Measurements from ENCODE around the gene PAPSS1.
"Not testable (repeated sequence)": the region's sequence is repeated elsewhere in the genome, so short reads cannot be mapped to it uniquely, and the experiment has no call there.

Gene PAPSS1

DNA sequence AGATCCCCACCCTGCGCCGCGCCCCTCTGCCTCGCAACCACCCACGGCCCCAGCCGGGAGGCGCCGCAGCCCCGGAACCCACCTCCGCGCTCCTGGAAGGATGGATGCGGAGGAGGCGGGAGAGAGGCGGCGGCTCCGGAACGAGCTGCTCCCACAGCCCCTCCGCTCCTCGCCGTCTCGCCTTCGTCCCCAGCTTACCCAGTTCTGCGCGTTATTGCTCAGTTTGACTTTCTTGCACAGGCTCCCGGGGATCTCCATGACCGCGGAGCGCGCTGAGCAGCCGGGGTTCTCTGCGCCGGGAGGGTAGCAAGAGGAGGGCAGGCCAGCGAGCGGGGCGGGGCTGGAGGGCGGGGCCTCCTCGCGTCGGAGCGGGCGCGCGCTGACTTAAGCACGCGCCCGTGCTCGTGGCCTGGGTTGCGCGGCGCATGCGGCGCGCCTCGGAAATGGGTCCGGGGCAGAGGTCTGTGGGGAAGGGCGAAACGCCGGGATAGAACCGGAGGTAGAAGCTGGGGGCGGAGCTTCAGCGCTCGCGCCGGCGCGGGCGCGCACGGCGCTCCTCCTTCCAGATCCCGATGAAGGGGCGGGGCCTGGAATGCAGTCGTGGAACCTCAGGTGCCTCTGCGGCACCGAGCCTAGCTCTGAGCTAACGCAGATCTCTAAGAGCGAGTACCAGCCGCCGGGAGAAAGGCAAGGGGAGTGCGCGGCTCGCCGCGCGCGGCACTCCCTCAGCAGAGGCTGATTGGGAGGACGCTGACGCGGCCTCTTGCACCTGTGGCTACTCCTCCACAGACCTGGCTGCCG is at the start of gene PAPSS1:
PAPSS1 (minus strand) TSS at position 313 of the 801 bp plus-strand sequence; CDS start at position 258, 55 bp downstream.
- DNase-seq, result peak; percentile 93

DNA sequence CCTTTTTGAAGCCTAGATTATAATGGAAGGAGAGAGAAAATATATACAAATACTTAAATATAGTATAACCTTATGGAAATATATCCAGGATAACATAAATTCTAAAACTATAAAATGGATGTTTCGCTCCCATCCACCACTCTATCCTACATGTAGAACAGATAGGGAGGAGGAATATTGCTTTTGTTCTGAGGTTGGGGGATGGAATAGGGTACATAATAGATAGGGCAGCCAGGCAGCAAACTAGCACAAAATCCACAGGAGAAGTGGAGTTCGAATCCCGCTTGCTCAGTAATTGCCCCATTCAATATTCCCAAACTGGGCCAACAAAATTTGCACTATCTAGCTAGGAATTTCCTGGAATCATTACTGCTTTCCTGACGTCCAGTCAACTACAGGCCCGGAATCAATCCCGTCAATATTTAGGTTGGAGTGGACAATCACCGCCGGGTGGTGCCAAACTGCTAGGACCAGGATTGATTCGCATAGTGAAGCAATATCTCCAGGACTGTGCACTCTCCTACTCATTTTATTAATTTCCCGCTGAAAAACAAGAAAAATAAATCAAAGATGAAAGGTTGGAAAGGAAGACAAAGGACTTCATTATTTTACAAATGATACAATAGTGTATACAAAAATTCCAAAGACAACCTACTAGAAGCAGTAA is 40.4 kb upstream of the PAPSS1 start:
- no peak for DNase-seq

DNA sequence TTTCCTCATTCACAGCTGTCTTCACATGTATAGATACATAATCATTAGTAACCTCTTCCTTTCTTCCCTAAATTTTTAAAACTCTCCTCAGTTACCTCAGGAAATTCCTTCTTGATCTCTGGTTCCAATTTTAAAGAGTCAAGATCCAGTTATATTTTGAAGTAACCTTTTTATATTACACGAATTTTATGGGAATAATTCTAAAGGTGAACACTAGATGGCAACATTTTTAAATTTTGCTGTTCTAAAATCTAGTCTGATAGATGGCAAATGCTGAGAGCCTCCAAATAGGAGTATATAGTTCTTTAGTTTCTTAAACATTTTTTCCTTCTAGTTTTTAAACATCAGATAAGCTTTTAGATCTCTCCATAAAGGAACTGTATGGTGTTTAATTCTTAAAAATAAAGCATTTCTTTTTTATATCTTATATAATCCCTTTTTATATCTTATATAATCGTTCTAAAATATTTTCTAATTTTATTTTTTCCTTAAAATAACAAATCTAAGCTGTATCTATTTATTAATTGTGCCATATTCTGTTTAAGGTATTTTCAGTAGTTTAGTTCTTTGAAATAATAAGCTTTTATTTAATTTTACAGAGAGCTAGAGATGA is 37.9 kb upstream of the PAPSS1 start:
- DNase-seq, result no peak

DNA sequence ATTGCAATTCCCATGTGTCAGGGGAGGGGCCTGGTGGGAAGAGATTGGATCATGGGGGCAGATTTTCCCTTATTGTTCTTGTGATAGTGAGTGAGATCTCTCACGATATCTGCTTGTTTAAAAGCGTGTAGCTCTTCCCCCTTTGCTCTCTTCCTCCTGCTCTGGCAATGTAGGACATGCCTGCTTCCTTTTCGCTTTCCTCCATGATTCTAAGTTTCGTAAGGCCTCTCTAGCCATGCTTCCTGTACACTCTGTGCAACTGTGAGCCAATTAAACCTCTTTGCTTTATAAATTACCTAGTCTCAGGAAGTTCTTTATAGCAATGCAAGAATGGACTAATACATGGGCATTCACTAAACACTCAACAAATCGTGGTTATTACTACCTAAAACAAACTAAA is 37.2 kb upstream of the PAPSS1 start:
- no peak for DNase-seq

DNA sequence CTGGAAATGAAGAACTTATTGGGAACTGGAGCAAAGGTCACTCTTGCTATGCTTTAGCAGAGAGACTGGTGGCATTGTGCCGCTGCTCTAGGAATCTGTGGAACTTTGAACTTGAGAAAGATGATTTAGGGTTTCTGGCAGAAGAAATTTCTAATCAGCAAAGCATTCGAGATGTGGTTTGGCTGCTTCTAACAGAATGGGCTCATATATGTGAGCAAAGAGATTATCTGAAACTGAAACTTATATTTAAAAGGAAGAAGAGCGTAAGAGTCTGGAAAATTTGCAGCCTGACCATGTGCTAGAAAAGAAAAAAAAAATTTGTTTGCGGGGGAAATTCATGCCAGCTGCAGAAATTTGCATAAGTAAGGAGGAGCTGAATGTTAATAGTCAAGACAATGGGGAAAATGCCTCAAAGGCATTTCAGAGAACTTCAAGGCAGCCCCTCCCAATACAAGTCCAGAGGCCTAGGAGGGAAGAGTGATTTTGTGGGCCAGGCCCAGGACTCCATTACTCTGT is 35.9 kb upstream of the PAPSS1 start:
- DNase-seq, result no peak

DNA sequence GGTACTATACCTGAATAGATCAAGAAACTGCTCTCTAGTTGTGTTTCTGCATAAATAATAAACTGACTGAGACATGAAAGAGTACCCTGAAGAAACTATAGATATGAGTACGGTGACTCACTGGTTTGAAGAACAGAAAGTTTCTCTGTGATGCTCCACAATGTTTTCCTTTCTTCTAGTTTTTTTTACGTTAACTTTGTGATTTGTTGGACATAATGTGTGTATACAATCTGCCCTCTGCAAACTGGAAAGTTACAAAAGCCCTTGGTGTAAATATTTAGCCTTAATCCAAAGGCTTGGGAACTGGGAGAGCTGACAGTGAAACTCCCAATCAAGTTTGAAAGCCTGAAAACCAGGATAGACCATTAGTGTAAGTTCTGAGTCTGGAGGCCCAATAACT is 31.6 kb upstream of the PAPSS1 start:
- no peak for DNase-seq

DNA sequence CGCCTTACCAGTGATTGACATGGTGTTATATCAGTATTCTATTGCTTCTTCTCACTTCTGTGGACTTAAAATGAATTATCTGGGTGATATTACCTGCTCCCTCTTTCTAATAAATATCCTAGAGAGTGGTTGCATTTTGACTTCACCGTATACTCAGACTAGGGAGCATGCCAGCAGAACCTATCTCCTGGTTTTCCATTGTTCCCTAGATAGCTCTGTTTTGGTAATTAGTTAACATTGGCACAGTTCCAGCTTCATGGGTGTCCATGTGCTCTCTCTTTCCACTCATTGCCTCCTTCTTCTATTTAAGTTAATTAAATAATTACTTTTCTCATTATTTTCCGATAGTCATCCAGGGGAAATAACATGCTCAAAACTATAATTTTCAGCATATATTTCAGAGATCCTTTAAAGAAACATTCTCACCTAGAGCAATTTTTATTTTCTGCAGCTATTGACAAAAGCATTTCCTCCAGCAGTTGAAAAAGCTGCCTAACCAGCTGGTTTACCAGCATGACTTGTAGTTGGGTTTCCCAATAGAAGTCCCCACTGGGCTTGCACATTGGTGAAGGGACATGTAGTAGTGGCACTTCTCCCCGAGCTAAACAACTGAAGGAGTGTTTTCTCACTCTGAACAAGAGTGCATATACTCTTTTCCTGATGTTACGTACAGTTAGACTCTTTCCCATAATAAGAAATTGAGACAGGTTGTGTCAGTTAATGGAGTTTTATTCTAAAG is 27.9 kb upstream of the PAPSS1 start:
- no peak for DNase-seq

DNA sequence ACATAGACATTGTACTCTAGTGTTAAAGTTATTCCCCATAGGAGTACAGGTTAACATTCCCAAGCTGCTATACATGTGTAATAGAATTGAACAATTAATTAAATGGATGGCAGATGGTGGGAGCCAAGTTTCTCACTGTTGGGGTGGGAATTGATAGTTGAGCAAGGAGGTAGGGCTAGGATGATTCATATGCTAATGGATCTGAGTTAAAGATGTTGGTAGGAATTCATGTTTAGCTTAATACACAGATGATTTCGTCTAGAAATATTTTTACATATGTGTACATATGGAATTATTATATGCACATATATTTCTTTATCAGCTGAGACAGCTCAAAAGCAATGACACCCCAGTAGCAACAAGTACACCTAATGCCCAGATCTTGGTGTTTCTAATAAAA is 26.1 kb upstream of the PAPSS1 start:
- no peak for DNase-seq

DNA sequence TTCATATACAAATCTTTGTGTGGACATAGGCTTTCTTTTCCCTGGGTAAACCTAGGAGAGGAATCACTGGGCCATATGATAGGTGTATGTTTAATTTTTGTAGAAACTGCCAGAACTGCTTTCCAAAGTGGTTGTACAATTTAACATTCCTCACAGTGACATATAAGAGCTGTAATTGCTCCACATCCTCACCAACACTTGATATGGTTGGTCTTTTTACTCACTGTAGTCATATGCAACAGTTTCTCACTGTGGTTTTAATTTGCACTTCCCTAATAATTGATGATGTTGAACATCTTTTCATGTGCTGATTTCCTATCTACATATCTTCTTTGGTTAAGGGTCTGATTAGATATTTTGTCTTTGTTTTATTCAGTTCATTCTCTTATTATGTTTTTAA is 24.5 kb upstream of the PAPSS1 start:
- DNase-seq, result no peak

DNA sequence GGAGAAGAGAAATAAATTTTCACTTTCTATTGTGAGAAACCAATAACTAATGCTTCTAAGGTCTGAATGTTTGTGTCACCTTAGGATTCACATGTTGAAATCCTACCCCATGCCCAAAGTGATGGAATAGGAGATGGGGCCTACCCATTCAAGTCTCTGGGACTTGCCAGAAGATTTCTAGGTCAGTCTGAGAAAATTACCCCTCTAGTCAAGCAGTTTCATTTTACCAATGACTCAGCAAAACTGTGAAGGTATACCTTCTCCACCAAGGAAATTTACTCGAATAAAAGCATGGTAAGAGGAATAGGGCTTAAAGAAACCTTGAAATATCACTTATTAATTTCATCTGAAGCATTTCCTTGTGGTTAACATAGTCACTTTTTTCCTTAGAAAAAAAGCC is 23.5 kb upstream of the PAPSS1 start:
- DNase-seq, result no peak

DNA sequence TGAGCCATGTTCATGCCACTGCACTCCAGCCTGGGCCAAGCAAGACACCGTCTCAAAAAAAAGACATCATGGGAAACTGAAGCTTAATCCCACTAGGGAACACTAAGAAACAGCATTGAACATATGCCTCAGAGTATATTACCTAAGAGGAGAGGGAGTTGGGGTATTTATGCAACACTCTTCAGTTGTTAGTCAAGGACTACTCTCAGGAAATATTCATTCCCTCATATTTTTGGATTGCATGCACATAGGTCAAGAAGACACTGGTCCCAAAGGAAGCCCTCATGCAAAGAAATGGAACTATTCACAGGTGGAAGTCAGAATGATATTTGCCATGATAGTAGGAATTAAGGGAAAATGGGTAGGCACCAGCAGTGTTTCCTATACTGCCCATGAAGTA is 22.8 kb upstream of the PAPSS1 start:
- DNase-seq, result no peak

DNA sequence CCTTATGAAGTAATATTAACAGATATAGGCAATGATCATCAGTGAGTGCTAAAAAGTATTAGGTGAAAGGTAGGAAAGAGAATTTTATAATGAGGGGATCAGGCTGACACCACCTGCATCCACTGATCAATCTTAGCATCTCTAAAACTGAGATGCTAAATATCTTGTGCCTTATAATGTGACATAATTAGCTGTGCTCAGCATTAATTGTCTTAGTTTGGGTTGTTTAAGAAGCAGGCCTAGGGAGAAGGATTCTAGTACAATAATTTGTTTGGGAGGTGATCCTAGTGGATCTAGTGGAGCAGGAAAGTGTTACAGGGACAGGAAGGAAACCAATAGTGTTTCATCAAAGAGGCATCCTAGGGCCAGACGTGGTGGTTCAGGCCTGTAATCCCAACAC is 22.2 kb upstream of the PAPSS1 start:
- no peak for DNase-seq

DNA sequence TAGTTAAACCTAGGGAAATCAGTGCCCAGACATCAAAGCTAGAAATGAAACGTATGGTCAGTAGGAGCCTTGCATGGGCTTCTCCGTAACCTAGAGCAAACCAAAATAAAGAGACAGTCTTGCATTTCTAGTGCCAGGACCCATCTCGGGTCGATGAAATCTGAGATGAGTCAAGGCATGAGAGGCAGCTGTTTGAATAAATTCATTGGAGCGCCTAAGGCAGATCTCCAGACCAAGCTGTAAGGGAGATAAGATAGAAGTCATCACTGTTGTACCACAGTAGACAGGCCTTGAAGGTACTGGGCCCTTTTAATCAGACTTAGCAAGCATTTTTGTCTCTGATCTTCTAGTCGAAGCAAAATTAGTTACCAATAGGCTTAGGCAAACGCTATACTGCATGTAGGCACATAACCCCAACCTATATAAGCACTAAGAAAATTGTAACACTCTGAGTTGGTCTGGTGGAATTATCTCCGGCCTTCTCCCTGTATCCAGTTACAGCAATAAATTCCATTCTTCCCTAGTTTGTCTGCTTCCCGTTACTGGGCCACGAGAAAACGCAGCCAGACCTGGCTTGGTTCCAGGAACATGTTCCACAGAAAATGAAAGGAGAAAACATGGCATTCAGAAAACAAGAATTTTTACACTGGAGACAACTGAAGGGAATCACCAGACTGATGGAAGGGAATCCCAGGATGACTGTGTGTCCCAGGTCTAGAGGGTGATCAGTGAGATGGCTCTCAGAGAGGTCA is 21.1 kb upstream of the PAPSS1 start:
- no peak for DNase-seq

DNA sequence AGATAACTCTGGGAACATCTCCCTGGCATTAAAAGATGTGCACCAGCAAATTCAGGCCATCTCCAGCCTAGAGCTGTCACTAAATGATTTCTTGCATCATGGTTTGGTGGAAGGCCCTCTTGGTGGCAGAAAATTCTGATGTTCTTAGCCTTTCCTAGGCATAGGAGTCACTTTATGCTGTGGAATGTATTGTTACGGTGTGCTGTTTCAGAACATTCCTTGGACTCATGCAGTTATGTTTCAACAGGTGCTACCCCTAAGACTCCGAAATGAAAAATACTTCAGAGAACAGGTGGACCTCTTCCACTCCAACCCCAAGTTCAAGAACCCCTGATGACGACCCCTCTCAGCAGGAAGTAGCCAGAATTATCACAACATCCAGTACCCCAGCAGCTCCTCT is 20.3 kb upstream of the PAPSS1 start:
- DNase-seq, result no peak

DNA sequence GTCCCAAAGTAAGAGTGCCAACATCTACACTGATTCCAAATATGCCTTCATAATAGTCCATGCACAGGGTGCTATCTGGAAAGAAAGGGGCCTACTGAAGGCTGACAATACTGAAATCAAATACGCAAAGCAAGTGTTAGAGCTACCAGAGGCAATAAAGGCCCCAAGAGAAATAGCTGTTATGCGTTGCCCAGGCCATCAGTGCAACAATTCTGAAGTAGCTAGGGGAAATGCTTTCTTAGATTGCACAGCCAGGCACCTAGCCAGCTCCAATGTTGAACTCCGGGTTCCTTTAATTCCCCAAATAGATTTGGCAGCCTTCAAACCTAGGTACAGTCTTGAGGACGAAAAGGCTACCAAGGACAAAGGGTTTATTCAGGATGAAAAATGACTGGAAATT is 17.4 kb upstream of the PAPSS1 start:
- DNase-seq, result no peak

DNA sequence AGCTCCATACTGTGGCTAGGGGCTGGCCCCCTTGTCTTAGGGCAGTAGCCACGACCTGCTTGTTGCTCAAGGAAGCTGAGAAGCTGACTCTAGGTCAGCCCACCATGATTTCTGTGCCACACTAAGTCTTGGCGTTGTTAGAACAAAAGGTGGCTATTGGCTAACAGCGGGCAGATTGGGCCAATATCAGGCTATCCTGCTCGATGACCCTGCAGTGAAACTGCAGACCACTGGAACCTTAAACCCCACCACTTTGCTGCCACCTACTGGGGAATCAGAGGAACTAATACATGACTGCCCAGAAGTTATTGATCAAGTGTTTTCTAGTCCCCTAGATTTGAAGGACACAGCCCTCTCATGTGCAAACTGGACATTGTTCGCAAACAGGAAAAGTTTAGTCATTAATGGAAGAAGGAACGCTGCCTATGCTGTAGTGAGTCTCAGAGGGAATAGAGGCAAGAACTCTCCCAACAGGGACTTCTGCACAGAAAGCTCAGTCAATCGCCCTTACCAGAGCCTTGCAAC is 17.0 kb upstream of the PAPSS1 start:
- no peak for DNase-seq

DNA sequence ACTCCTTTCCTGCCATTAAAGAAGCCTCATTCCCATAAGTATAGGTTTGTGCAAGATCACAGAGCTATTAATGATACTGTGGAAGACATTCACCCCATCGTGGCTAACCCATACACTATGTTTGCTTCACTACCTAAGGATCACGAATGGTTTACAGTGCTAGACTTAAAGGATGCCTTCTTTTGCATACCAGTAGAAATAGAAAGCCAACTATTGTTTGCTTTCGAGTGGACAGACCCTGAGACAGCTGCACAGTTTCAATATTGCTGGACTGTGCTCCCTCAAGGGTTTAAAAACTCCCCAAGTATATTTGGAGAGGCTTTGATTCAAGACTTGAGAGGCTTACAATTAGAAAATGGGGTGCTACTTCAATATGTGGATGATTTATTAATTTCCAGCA is 16.0 kb upstream of the PAPSS1 start:
- DNase-seq, result no peak

DNA sequence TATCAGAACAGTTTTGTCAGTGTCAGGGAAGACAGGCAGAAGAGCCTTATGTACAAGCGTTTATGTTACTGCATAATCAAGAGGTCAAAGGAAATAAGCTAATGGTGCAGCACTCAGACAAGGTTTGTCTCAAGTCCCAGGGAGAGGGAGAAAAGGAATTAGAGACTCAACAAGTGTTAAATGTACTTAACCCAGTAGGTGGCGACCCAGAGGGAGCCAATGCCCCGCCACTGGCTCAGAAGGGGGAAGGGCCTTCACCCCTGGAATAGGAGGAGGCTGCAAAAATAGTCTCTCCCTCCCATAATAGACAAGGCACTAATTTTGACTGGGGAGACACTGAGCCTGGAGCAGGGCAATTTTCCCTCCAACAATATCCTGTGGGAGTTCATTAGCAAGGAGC is 14.1 kb upstream of the PAPSS1 start:
- DNase-seq, result no peak

DNA sequence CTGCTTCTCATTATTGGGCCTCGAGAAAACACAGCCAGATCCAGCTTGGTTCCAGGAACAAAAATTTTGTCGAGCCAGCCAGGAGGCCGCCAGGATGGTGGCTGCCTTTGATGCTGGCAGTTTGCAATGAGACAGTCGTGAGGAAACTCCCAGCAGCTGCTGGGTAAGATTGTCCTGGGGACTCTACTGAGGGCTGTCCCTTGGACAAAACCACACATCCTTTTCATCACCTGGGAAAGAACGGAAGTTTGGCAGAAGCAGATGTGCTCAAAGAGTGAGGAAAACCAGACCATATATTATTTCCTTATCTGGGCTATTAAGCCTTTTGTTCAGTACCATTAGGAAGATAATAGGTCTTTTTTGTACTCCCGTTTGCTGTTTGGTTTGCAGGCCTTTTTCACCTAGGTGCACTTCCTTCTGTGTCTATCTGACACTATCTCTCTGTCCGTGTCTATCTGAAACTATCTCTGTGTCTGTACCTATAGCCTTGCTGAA is 13.4 kb upstream of the PAPSS1 start:
- no peak for DNase-seq

DNA sequence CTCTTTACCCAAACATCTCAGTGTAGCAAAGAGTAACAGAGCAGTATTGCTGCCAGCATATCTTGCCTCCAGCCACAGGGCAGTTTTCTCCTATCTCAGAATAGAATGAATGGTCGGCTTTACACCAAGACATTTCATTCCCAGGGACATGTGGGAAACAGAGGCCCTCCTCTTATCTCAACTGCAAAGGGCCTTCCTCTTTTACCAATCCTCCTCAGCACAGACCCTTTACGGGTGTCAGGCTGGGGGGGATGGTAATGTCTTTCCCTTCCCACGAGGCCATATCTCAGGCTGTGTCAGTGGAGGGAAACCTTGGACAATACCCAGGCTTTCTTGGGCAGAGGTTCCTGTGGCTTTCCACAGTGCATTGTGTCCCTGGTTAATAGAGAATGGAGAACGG is 9.0 kb upstream of the PAPSS1 start:
- not testable (repeated sequence) for DNase-seq

DNA sequence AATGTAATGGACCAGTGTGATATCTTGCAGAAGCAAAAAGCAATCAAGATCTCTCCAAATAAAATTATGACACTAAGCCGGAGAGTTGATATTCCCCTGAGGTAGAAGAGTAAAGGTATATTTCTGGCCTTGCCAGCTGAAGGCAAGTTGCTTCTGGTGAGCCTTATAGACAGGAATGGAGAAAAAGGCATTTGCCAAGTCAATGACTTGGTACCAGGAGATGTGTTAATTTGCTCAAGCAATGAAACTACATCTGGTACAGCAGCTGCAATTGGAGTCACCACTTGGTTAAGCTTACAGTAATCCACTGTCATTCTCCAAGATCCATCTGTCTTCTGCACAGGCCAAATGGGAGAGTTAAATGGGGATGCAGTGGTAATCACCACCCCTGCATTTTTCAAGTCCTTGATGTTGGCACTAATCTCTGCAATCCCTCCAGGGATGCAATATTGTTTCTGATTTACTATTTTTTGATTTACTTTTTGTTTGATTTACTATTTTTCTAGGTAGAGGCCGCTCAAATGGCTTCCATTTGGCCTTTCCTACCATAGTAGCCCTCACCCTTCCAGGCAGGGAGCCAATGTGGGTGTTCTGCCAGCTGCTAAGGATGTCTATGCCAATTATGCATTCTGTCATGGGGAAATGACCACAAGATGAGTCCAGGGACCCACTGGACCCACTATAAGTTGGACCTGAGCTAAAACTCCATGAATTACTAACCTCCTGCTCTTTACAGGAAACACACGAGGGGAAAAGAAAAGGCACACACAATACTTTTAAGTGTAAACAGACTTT is 6.3 kb upstream of the PAPSS1 start:
- DNase-seq, result not testable (repeated sequence)
